ENCODE results near the gene PDE6B. TPM values are rescaled to one million over a fixed set of nuclear protein-coding genes. Genes with fewer than 3 reads are reported as not detected.

PDE6B gene
- total and polyA plus RNA-seq, 2 of the 13 experiments (the other 11 are each of a cell fraction or from before 2014, with no cell fraction given), result 0.38 to 0.40 TPM

- TF ChIP-seq ARID4A (CRISPR knock-in tag; IDR thresholded peaks at IDR 0.05; ENCODE audit: borderline replicate concordance) (peak; percentile 19; the same call in 1 of the 2 replicates), DPF2 (CRISPR knock-in tag; IDR thresholded peaks at IDR 0.05; ENCODE audit: borderline replicate concordance, low read depth) (0 out of 2 replicates have a peak, but pooled peaks have one; percentile 2), KDM3A (CRISPR knock-in tag; IDR thresholded peaks at IDR 0.05; ENCODE audit: low read depth) (0 out of 2 replicates have a peak, but pooled peaks have one; percentile 35), SSRP1 (CRISPR knock-in tag; IDR thresholded peaks at IDR 0.05) (0 out of 2 replicates have a peak, but pooled peaks have one; percentile 56), ZNF124 (CRISPR knock-in tag; IDR thresholded peaks at IDR 0.05) (peak; percentile 53; the same call in 1 of the 2 replicates), GFI1 (CRISPR knock-in tag; IDR thresholded peaks at IDR 0.05; ENCODE audit: borderline replicate concordance) (no peak), MXI1 (IDR thresholded peaks at IDR 0.05; ENCODE audit: borderline replicate concordance, low read depth, low read length) (peak; percentile 50; the same call in 1 of the 3 replicates), CHD4 (IDR thresholded peaks at IDR 0.05; ENCODE audit: borderline replicate concordance, low read length) (peak; percentile 33; the same call in 1 of the 2 replicates), TBX2 (CRISPR knock-in tag; IDR thresholded peaks at IDR 0.05; ENCODE audit: borderline replicate concordance) (peak; percentile 42; the same call in 1 of the 2 replicates), KDM2A (CRISPR knock-in tag; IDR thresholded peaks at IDR 0.05; ENCODE audit: borderline replicate concordance, low read depth) (peak; percentile 92), ZNF205 (CRISPR knock-in tag; IDR thresholded peaks at IDR 0.05) (peak; percentile 31; the same call in 1 of the 2 replicates), ZNF451 (CRISPR knock-in tag; IDR thresholded peaks at IDR 0.05) (peak; percentile 92), CHCHD3 (CRISPR knock-in tag; IDR thresholded peaks at IDR 0.05) (no peak), TERF1 (CRISPR knock-in tag; IDR thresholded peaks at IDR 0.05) (peak; percentile 80; the same call in 1 of the 2 replicates), MED1 (CRISPR knock-in tag; IDR thresholded peaks at IDR 0.05) (no peak), ARID5B (CRISPR knock-in tag; IDR thresholded peaks at IDR 0.05) (peak; percentile 41; the same call in 1 of the 2 replicates), KDM5B (CRISPR knock-in tag; IDR thresholded peaks at IDR 0.05; ENCODE audit: borderline replicate concordance) (peak; percentile 38; the same call in 1 of the 2 replicates), YY1 (IDR thresholded peaks at IDR 0.05; ENCODE audit: insufficient read depth, insufficient replicate concordance, low read depth, low read length) (peak; percentile 51), ERF (CRISPR knock-in tag; IDR thresholded peaks at IDR 0.05) (peak; percentile 66; the same call in 1 of the 2 replicates), ZSCAN9 (CRISPR knock-in tag; IDR thresholded peaks at IDR 0.05; ENCODE audit: borderline replicate concordance) (0 out of 2 replicates have a peak, but pooled peaks have one; percentile 4), RAD21 (CRISPR knock-in tag; IDR thresholded peaks at IDR 0.05) (peak; percentile 56)
Measured at GRCh38 chr4:683982-684622, 58.7 kb downstream of the PDE6B start (continued).
